ENCODE data around the gene DENND1B.
"Not testable (repeated sequence)": the region's sequence is repeated elsewhere in the genome, so short reads cannot be mapped to it uniquely, and the experiment has no call there.

DENND1B gene

GRCh38 chr1:197705941-197706340 is 69.3 kb downstream of the DENND1B start:
- ChIA-PET CTCF (interaction anchor here (0.5 to 0.9 kb wide), 4 partner anchors 37 to 151 kb away, joined by 3 to 6 read pairs (median 4); no protein-coding TSS in a partner anchor), POLR2A (ENCODE audit: low non-redundant PET) (no interaction called here)
- DNase-seq (ENCODE audit: low spot score): no peak
- TF ChIP-seq, protein P1, sequence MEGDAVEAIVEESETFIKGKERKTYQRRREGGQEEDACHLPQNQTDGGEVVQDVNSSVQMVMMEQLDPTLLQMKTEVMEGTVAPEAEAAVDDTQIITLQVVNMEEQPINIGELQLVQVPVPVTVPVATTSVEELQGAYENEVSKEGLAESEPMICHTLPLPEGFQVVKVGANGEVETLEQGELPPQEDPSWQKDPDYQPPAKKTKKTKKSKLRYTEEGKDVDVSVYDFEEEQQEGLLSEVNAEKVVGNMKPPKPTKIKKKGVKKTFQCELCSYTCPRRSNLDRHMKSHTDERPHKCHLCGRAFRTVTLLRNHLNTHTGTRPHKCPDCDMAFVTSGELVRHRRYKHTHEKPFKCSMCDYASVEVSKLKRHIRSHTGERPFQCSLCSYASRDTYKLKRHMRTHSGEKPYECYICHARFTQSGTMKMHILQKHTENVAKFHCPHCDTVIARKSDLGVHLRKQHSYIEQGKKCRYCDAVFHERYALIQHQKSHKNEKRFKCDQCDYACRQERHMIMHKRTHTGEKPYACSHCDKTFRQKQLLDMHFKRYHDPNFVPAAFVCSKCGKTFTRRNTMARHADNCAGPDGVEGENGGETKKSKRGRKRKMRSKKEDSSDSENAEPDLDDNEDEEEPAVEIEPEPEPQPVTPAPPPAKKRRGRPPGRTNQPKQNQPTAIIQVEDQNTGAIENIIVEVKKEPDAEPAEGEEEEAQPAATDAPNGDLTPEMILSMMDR (conservative IDR thresholded peaks at IDR 0.05; ENCODE audit: low read depth): no peak
- no peak overlapping the region for H3K27ac ChIP-seq

DNA sequence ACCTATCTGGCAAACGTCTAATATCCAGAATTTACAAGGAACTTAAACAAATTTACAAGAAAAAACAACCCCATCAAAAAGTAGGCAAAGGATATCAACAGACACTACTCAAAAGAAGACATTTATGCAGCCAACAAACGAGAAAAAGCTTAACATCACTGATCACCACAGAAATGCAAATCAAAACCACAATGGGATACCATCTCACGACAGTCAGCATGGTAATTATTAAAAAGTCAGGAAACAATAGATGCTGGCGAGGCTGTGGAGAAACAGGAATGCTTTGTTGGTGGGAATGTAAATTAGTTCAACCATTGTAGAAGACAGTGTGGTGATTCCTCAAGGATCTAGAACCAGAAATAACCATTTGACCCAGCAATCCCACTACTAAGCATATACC is 74.6 kb downstream of the DENND1B start:
- DNase-seq (ENCODE audit: low spot score); CTCF ChIA-PET: not testable (repeated sequence)

GRCh38 chr1:197696372-197696771 is 78.9 kb downstream of the DENND1B start:
- ChIA-PET CTCF (no interaction called here), POLR2A (ENCODE audit: low non-redundant PET) (no interaction called here)
- TF ChIP-seq, protein P1 (conservative IDR thresholded peaks at IDR 0.05; ENCODE audit: low read depth): no peak
- DNase-seq (ENCODE audit: low spot score): peak; percentile 85
- H3K27ac ChIP-seq: no peak overlapping the region

More for the DNA sequence above, 74.6 kb downstream of the DENND1B start:
- H3K27ac ChIP-seq; POLR2A ChIA-PET (ENCODE audit: low non-redundant PET): not testable (repeated sequence)

DNA sequence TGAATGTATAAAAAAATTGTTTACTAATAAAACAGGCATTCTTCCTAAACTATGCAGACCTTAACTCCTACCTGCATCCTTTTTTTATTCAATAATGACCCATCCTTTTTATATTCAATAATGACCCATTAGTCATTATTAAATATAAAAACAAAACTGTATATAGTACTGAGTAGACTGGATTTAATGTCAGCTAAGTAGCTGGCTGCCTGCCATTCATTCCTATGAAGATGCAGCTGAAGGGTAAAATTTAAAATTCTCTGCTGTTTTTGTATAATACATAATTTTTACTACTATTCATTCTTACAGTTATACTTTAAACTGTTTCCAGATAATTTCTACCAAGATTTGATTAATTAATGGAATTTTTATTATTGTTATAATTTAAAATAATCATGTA is 79.3 kb downstream of the DENND1B start:
- ChIA-PET POLR2A (ENCODE audit: low non-redundant PET) (no interaction called here), CTCF (no interaction called here)
- TF ChIP-seq, protein P1 (conservative IDR thresholded peaks at IDR 0.05; ENCODE audit: low read depth): no peak
- DNase-seq (ENCODE audit: low spot score): no peak
- H3K27ac ChIP-seq: no peak overlapping the region

DNA sequence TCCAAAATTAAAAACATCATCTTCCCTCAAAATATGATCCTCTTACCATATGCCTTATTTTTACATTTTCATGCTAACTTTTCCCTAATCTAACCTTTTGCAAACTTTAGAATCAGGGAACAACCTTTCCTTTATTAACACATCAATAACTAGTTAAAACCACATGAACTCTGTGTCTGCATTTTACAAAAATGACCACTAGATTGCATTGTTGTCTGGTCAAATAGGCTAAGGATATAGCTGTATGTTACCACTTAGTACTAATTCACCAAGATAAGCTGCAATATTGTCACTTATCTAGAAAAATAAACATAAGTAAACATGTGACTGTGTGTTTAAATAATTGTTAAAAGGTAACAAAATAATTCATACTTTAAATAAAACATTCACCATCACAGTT is 82.3 kb downstream of the DENND1B start:
- no peak overlapping the region for H3K27ac ChIP-seq
- ChIA-PET POLR2A (ENCODE audit: low non-redundant PET) (no interaction called here), CTCF (interaction anchor here (0.6 to 1.9 kb wide), 11 partner anchors 9 to 226 kb away, joined by 3 to 7 read pairs (median 5); partner anchors contain the start of gene DENND1B)
- TF ChIP-seq, protein P1 (conservative IDR thresholded peaks at IDR 0.05; ENCODE audit: low read depth): peak; percentile 68
- peak; percentile 27 for DNase-seq (ENCODE audit: low spot score)

- TF ChIP-seq, protein P1 (conservative IDR thresholded peaks at IDR 0.05; ENCODE audit: low read depth): no peak
- no peak for DNase-seq (ENCODE audit: low spot score)
- no peak overlapping the region for H3K27ac ChIP-seq
- ChIA-PET CTCF (interaction anchor here (0.6 to 1.9 kb wide), 2 partner anchors 8 to 536 kb away, joined by 4 to 7 read pairs; no protein-coding TSS in a partner anchor), POLR2A (ENCODE audit: low non-redundant PET) (no interaction called here)
These were observed 83.5 kb downstream of the DENND1B start for GRCh38 chr1:197691816-197692215.

DNA sequence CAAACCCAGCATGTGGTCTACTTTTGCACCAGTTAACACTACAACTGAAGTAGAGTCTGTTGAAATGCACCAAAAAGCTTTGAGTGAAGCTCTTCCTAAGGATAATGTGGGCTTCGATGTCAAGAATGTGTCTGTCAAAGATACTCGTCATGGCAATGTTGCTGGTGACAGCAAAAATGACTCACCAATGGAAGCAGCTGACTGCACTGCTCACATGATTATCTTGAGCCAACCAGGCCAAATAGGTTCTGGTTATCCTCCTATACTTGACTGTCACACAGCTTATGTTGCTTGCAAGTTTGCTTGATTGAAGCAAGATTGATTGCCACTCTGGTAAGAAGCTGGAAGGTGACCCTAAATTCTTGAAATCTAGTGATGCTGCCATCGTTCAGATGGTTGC is 85.2 kb downstream of the DENND1B start:
- no peak for DNase-seq (ENCODE audit: low spot score)
- TF ChIP-seq, protein P1 (conservative IDR thresholded peaks at IDR 0.05; ENCODE audit: low read depth): no peak
- POLR2A ChIA-PET (ENCODE audit: low non-redundant PET): no interaction called here
- CTCF ChIA-PET: interaction anchor here (0.6 to 1.3 kb wide), 4 partner anchors 170 to 385 kb away, joined by 3 to 4 read pairs (median 4); no protein-coding TSS in a partner anchor
- no peak overlapping the region for H3K27ac ChIP-seq

Measured in RWPE1 (cell line).